HEK293 (cell line): Measurements from ENCODE around the gene HRK.

ENCODE experiments used
- CTCF ChIP-seq: fragments of 450-650 bp; formaldehyde crosslinking; IDR thresholded peaks from 2 replicates; pipeline ENCODE4 v1.5.1; 2016; ENCODE audit warnings: missing biosample characterization, missing genetic modification characterization
- ZBTB1 ChIP-seq: fragments of 450-650 bp; formaldehyde crosslinking; IDR thresholded peaks from 2 replicates; pipeline ENCODE4 v1.5.1; 2016; ENCODE audit warnings: missing biosample characterization, missing genetic modification characterization
- ZBTB20 ChIP-seq: fragments of 450-650 bp; formaldehyde crosslinking; IDR thresholded peaks from 2 replicates; pipeline ENCODE4 v1.5.1; 2016; ENCODE audit warnings: missing biosample characterization, missing genetic modification characterization
- ZBTB7A ChIP-seq: fragments of 450-650 bp; formaldehyde crosslinking; IDR thresholded peaks from 2 replicates; pipeline ENCODE4 v1.5.1; 2016; ENCODE audit warnings: low read depth, missing biosample characterization, missing genetic modification characterization
- ZNF133 ChIP-seq: fragments of 450-650 bp; formaldehyde crosslinking; IDR thresholded peaks from 2 replicates; pipeline ENCODE4 v1.5.1; 2016; ENCODE audit warnings: missing biosample characterization, missing genetic modification characterization
- ZNF24 ChIP-seq: fragments of 450-650 bp; formaldehyde crosslinking; IDR thresholded peaks from 2 replicates; pipeline ENCODE4 v1.5.1; 2016; ENCODE audit warnings: missing biosample characterization, missing genetic modification characterization
- ZNF266 ChIP-seq: fragments of 450-650 bp; formaldehyde crosslinking; IDR thresholded peaks from 2 replicates; pipeline ENCODE4 v1.5.1; 2016; ENCODE audit warnings: missing biosample characterization, missing genetic modification characterization, low read depth
- ZNF335 ChIP-seq: fragments of 450-650 bp; formaldehyde crosslinking; conservative IDR thresholded peaks from 2 replicates; pipeline ENCODE4 v1.5.1; 2016; ENCODE audit warnings: missing biosample characterization, missing genetic modification characterization
- ZNF350 ChIP-seq: fragments of 450-650 bp; formaldehyde crosslinking; IDR thresholded peaks from 2 replicates; pipeline ENCODE4 v1.5.0; 2017; ENCODE audit warnings: missing biosample characterization, mild to moderate bottlenecking, missing genetic modification characterization
- ZNF394 ChIP-seq: fragments of 450-650 bp; formaldehyde crosslinking; IDR thresholded peaks from 2 replicates; pipeline ENCODE4 v1.5.1; 2016; ENCODE audit warnings: missing biosample characterization, missing genetic modification characterization, mild to moderate bottlenecking, moderate library complexity, borderline replicate concordance
- ZNF704 ChIP-seq: fragments of 450-650 bp; formaldehyde crosslinking; IDR thresholded peaks from 2 replicates; pipeline ENCODE4 v1.5.1; 2016; ENCODE audit warnings: missing biosample characterization, missing genetic modification characterization
- ZNF785 ChIP-seq: fragments of 450-650 bp; formaldehyde crosslinking; IDR thresholded peaks from 2 replicates; pipeline ENCODE4 v1.5.1; 2016; ENCODE audit warnings: missing biosample characterization, missing genetic modification characterization
- ZNF792 ChIP-seq: fragments of 450-650 bp; formaldehyde crosslinking; IDR thresholded peaks from 2 replicates; pipeline ENCODE4 v1.5.1; 2016; ENCODE audit warnings: missing biosample characterization, missing genetic modification characterization

GRCh38 chr12:116879509-116880212, 1.6 kb downstream of the HRK start:
- TF ChIP-seq ZNF785, result no peak
- no peak for TF ChIP-seq ZNF394 (tag by site-specific recombination)
- TF ChIP-seq ZNF266 (tag by site-specific recombination), result no peak
- no peak for TF ChIP-seq CTCF (tag by site-specific recombination)
- no peak for TF ChIP-seq ZNF792 (tag by site-specific recombination)
- TF ChIP-seq ZNF335 (tag by site-specific recombination), result peak; percentile 90
- no peak for TF ChIP-seq ZBTB7A (tag by site-specific recombination)
- TF ChIP-seq ZNF133 (tag by site-specific recombination), result no peak
- no peak for TF ChIP-seq ZNF24 (tag by site-specific recombination)
- TF ChIP-seq ZNF350 (tag by site-specific recombination), result no peak
- TF ChIP-seq ZNF704, result no peak
- peak; percentile 30; the same call in 1 of the 2 replicates for TF ChIP-seq ZBTB20 (tag by site-specific recombination)
- 0 out of 2 replicates have a peak, but pooled peaks have one; percentile 7 for TF ChIP-seq ZBTB1
